HG03442 (cell line): ENCODE results near the gene IGFL4.

Experiments used
- ATAC-seq: cut with Tn5 transposase; IDR thresholded peaks from one replicate; pipeline ENCODE4 v1.9.1; 2021; ENCODE audit warnings: mild to moderate bottlenecking, moderate library complexity; ENCODE audit not compliant: unreplicated experiment

The IGFL4 gene

DNA sequence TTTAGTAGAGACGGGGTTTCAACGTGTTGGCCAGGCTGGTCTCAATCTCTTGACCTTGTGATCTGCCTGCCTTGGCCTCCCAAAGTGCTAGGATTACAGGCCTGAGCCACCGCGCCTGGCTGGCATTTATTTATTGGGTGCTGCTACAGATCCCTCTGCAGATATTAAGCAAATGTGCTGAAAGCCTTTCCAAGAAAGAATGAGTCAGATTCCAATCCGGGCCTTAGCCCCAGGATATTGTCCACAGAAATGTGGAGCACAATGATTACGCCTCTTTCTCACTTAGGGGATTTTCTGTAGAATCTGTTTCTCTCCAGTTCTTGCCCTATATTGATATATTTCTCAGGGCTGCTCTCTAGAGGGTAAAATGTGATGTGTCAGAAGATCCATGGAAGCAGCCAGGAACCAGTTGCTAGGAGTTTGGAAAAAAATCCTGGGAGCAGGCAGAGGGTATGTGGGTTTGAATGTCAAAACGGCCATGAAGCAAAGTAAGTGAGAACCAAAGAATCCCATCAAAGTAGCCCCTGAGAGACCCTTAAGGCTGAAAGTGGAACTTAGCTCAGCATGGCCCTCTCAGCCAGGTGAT is 24.8 kb upstream of the IGFL4 start:
- ATAC-seq, result no peak

DNA sequence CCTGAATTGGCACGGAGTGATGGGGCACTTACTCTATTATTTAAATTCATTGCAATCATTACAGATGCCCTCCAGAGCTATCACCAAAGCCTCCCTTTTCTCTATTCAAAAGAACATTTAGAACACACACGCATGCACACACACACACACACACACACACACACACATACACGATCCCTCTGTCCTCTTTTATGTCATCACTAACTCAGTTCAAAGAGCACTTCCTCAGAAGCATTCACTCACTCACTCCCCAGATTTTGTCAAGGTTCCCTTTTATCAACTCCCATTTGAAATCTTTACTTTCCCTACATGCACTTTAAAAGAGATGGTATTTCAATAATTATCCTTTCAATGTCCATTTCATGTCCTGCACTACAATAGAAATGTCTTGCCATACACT is 22.4 kb upstream of the IGFL4 start:
- no peak for ATAC-seq

DNA sequence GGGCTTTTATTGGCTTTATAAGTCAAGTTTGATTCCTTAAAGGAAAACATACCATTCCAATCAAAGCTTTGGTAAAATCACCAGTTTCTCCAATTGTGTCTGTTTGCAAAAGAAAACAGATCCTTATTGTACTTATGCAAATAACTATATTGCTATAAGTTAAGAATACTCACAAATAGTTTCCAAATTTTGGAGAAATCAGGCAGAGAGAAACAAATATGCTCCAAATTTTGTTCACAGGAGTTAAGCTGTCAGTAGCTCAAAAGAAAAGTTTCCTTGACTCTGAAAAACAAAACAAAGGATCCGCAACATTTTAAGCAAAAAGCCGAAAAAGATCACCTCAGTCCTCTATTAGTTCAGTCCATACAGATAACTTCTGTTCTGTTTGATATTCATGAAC is 19.2 kb upstream of the IGFL4 start:
- no peak for ATAC-seq

DNA sequence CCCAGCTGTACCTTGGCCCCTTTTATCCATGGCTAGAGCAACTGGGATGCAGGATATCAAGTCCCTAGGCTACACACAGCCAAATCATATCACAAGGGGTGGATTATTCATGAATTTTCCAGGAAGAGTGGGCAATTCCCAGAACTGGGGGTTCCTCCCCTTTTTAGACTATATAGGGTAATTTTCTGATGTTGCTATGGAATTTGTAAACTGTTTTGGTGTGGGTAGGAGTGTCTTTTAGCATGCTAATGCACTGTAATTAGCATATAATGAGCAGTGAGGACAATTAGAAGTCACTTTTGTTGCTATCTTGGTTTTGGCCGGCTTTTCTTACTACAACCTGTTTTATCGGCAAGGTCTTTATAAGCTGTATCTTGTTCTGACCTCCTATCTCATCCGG is 18.0 kb upstream of the IGFL4 start:
- no peak for ATAC-seq

DNA sequence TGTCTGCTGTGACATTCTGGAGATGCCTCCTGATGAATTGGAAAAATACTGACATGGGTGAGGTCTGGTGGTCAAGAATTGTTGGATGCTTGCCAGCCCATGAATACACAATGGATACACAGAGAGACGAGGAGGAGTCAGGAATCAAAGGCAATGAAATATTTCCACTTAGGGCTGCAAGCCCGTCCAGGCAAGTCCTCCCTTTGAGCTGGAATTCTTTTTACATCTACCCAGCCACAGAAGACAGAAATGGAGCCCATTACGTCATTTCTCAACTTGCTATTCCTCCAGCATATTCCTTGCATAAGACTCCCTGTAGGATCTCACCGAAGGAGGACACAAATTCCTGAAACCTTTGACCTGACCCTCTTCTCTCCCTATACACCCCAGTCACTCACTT is 15.7 kb upstream of the IGFL4 start:
- no peak for ATAC-seq

- ATAC-seq, result no peak
Measured at GRCh38 chr19:46052896-46053295, 12.1 kb upstream of the IGFL4 start.

DNA sequence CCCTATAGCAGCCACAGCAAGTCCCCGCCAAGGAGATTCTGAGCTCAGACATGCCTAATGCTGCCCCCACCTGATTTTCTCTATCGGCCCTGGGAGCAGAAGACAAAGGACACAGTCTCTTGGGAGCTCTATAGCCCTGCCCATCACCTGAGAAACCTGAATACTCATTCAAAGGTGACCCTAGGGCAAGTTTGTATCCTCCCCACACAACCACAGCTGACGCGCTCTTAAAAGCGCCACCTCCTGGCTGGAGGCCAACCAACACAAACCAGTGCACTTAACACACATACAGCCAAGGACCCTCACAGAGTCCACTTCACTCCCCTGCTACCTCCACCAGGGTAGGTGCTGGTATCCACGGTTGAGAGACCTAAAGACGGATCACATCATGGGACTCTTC is 8.8 kb upstream of the IGFL4 start:
- no peak for ATAC-seq

- no peak for ATAC-seq
Measured at GRCh38 chr19:46043519-46043918, 2.7 kb upstream of the IGFL4 start.

DNA sequence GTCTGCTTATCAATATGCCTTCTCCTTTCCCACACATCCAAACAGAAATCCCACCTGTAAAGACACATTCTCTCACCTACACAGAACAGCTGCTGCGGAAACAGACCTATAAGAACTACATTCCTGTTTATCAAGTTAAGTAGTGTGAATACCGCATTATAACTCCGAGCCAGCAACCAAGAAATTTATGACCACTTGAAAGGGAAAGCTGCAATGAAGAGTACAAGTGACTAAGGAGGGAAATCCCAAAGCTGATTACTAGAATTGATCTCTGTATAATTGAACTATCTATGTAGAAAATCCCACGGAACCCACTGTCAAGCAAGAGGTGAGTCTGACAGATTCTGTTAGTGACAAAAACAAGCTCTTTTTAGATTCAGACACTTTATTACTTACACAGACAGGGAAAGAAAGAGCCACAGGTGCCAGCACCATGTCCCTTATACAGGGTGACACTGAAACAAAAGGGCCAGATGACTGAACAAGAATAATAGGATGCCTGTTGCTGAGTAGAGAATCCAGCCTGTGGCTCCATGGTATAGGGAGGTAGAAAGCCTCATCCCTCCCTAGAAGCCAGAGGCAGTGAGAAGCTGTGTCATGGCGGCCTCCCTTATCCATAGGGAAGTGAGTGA is 1.6 kb upstream of the IGFL4 start:
- no peak for ATAC-seq

- ATAC-seq, result no peak
Measured at GRCh38 chr19:46040125-46040524, 677 bp downstream of the IGFL4 start.

DNA sequence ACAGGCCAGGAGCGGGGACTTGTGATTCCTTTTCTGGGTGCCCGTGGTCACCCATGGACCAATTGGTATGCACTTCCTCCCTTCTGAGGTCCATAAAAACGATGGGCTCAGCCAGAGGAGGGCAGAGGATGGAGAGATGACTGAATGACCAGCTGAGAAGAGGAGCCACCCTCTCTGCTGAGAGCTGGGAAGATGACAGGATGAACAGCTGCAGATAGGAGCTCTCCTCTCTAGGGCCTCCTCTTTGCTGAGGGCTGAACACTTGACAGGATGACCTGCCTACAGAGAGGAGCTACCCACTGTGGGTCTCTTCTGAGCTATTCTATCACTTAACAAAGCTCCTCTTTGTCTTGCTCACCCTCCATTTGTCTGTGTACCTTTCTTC is 4.1 kb downstream of the IGFL4 start:
- ATAC-seq, result no peak

DNA sequence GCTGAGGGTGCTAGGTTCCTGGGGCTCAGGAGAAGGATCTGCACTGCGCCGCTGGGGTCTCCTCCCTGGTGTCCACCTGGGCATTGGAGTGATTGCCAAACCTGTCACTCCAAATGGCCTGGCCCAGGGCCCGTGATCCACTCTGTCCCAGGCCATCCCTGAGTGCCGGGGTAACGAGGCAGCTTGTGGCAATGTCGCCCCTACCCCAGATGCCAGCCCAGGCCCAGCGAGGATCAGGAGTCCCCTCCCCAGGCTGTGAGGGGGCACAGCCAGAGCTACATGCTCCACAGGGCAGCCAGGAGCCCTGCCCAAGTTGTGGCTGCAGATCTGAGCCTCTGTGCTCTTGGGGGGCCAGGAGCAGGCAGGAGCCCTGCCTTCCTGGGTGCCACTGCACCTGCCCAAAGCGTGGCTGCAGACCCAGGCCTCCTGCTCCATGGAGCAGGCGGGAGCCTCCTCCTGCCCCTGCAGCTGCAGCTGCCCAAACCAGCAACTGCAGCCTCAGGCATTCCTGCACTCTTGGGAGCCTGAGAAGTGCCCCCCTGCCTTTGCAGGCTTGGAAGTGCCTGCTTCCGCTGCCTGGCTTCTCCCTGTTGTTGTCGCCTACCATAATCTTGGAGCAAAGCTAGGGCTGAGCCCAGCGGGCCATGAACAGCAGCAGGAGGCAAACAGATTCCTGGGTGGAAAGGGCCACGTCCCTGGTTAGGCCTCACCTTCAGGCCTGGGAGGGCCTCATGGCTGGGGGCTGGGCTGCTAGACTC is 4.6 kb downstream of the IGFL4 start:
- no peak for ATAC-seq

GRCh38 chr19:46035546-46035945 is 5.3 kb downstream of the IGFL4 start:
- ATAC-seq, result no peak

GRCh38 chr19:46033401-46033800 is 7.4 kb downstream of the IGFL4 start:
- no peak for ATAC-seq

DNA sequence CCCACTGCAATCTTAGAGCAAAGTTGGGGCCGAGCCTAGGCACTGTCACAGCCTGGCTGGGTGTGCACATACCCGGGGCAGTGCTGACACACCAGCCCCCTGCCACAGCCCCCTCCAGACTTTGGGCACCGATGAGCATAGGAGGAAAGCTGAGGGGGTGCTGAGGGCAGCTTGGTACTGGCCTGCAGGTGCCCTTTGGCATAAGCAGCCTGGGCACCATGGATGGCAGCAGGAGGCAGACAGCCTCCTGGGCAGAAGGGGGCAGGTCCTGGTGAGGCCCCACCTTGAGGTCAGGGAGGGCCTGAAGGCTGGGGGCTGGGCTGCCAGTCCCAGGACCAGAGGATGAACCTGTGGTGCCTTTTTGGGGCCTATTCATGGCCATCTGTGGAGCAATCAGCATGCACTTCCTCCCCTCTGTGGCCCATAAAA is 8.2 kb downstream of the IGFL4 start:
- no peak for ATAC-seq

GRCh38 chr19:46031781-46032596 is 8.8 kb downstream of the IGFL4 start:
- no peak for ATAC-seq

DNA sequence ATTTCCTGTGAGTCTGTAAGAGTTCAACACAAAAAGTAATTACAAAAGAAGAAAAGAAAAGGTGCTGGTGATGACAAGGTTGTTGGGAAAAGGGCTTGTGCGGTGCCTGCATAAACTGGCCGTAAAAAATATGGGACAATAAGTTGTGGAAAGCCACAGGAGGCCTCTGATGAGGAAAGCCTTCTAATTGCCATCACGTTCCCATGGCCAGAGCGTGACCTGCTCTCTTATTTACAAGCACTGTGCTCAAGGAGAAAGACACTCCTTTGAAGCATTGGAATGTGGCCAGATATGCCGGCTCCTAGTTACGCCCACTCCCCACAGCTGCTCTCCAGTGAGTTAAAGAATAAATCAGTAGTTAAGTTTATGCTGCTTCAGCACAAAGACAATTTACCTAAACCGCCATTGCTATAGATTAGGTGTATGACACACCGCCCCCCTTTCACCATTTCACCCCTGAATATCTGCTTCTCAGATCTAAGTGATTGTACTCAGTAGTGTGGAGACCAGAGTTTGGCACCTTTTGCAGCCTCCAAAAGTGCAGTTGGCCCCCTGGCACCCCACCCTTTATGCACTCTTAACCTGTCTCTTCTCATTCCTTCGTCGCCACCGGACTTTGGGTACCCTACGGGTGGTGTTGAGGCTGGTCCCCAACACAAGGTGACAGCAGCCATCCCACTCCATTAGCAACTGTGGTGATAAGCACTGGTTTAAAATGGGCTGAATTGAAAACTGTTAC is 9.8 kb downstream of the IGFL4 start:
- no peak for ATAC-seq

GRCh38 chr19:46025835-46026234 is 15.0 kb downstream of the IGFL4 start:
- no peak for ATAC-seq

GRCh38 chr19:46023311-46023779 is 17.5 kb downstream of the IGFL4 start:
- no peak for ATAC-seq

GRCh38 chr19:46022431-46023310 is 18.1 kb downstream of the IGFL4 start, which contains the start of gene PGLYRP1:
TSS of gene PGLYRP1 (minus strand) at chr19:46023053. CDS start at chr19:46023021, 32 bp downstream.
- no peak for ATAC-seq
